ENCODE data around the gene SUFU. TPM values are rescaled to one million over a fixed set of nuclear protein-coding genes. Genes with fewer than 3 reads are reported as not detected.

Gene SUFU
- total and polyA plus RNA-seq, 2 experiments from 2014 or later = 2.8 to 5.6 TPM

DNA sequence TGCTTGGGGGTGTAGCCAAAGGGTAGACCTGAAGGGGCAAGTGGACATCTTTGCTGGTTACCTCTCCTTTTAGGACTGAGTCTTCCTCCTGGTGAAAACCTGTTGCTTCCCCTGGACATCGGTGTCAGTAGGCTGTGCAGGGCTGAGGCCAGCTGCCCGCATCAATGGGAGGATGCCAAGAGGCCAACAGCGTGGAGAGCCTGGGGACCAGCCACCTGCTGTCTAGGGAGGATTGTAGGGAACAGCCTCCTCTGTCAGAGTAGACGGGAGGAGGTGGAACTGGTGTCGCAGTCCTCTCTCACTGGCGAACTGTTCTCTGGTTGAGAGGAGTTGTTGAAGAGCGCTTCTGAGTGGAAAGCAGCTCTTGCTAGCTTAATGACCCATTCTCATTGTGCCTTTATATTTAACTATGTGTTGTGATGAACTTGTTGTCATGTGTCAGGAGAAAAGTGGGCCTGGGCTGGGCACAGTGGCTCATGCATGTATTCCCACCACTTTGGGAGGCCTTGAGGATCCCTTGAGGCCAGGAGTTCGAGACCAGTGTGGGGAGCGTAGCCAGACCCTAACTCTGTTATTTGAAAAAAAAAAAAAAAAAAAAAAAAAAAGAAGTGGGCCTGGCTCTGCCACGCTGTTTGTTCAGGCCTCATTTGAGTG, 1.8 kb downstream of the SUFU start:
- ATAC-seq = no peak
- Histone ChIP-seq H3K4me1 (ENCODE audit: insufficient read depth) (peaks cover 6% of the 10 kb centered on the region; the same call in 1 of the 2 replicates), H3K27me3 (ENCODE audit: insufficient read depth) (peaks cover 16% of the 10 kb centered on the region), H2AFZ (no peak overlapping the region), H3K4me2 (peak overlapping the region; percentile 88), H3F3A (replicated peaks; ENCODE audit: low read depth) (peaks cover 3% of the 10 kb centered on the region; the same call in 1 of the 2 replicates), H3K9me2 (ENCODE audit: insufficient read depth) (no peaks in the 10 kb centered on the region), H3K4me3 (peak overlapping the region; percentile 72; the same call in 1 of the 2 replicates), H3K27ac (ENCODE audit: low read depth) (no peak overlapping the region), H3K79me2 (replicated peaks; ENCODE audit: insufficient read depth) (peaks cover 11% of the 10 kb centered on the region), H3K36me3 (ENCODE audit: insufficient read depth) (no peaks in the 10 kb centered on the region), H4K20me1 (replicated peaks; ENCODE audit: insufficient read depth) (peaks cover 39% of the 10 kb centered on the region)
- peaks cover 7% of the 10 kb centered on the region for H3K27me3 Mint-ChIP-seq (ENCODE audit: insufficient read depth, low read depth, poor library complexity)
- H3K36me3 Mint-ChIP-seq (ENCODE audit: low read depth) = peaks cover 3% of the 10 kb centered on the region; the same call in 2 of the 3 replicates
- TF ChIP-seq, protein P1, sequence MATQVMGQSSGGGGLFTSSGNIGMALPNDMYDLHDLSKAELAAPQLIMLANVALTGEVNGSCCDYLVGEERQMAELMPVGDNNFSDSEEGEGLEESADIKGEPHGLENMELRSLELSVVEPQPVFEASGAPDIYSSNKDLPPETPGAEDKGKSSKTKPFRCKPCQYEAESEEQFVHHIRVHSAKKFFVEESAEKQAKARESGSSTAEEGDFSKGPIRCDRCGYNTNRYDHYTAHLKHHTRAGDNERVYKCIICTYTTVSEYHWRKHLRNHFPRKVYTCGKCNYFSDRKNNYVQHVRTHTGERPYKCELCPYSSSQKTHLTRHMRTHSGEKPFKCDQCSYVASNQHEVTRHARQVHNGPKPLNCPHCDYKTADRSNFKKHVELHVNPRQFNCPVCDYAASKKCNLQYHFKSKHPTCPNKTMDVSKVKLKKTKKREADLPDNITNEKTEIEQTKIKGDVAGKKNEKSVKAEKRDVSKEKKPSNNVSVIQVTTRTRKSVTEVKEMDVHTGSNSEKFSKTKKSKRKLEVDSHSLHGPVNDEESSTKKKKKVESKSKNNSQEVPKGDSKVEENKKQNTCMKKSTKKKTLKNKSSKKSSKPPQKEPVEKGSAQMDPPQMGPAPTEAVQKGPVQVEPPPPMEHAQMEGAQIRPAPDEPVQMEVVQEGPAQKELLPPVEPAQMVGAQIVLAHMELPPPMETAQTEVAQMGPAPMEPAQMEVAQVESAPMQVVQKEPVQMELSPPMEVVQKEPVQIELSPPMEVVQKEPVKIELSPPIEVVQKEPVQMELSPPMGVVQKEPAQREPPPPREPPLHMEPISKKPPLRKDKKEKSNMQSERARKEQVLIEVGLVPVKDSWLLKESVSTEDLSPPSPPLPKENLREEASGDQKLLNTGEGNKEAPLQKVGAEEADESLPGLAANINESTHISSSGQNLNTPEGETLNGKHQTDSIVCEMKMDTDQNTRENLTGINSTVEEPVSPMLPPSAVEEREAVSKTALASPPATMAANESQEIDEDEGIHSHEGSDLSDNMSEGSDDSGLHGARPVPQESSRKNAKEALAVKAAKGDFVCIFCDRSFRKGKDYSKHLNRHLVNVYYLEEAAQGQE (IDR thresholded peaks at IDR 0.05; ENCODE audit: unreplicated experiment) = no peak
- TF ChIP-seq STAT1 (IDR thresholded peaks at IDR 0.05; ENCODE audit: unreplicated experiment) = no peak
- TF ChIP-seq POLR2AphosphoS5 (IDR thresholded peaks at IDR 0.05; ENCODE audit: low read depth) = no peak
- TF ChIP-seq JUNB (IDR thresholded peaks at IDR 0.05; ENCODE audit: unreplicated experiment) = no peak
- TF ChIP-seq ZNF331 (CRISPR knock-in tag; IDR thresholded peaks at IDR 0.05; ENCODE audit: low read depth) = no peak
- no peak for TF ChIP-seq EZH2phosphoT487 (IDR thresholded peaks at IDR 0.05; ENCODE audit: unreplicated experiment)
- TF ChIP-seq, protein P2, sequence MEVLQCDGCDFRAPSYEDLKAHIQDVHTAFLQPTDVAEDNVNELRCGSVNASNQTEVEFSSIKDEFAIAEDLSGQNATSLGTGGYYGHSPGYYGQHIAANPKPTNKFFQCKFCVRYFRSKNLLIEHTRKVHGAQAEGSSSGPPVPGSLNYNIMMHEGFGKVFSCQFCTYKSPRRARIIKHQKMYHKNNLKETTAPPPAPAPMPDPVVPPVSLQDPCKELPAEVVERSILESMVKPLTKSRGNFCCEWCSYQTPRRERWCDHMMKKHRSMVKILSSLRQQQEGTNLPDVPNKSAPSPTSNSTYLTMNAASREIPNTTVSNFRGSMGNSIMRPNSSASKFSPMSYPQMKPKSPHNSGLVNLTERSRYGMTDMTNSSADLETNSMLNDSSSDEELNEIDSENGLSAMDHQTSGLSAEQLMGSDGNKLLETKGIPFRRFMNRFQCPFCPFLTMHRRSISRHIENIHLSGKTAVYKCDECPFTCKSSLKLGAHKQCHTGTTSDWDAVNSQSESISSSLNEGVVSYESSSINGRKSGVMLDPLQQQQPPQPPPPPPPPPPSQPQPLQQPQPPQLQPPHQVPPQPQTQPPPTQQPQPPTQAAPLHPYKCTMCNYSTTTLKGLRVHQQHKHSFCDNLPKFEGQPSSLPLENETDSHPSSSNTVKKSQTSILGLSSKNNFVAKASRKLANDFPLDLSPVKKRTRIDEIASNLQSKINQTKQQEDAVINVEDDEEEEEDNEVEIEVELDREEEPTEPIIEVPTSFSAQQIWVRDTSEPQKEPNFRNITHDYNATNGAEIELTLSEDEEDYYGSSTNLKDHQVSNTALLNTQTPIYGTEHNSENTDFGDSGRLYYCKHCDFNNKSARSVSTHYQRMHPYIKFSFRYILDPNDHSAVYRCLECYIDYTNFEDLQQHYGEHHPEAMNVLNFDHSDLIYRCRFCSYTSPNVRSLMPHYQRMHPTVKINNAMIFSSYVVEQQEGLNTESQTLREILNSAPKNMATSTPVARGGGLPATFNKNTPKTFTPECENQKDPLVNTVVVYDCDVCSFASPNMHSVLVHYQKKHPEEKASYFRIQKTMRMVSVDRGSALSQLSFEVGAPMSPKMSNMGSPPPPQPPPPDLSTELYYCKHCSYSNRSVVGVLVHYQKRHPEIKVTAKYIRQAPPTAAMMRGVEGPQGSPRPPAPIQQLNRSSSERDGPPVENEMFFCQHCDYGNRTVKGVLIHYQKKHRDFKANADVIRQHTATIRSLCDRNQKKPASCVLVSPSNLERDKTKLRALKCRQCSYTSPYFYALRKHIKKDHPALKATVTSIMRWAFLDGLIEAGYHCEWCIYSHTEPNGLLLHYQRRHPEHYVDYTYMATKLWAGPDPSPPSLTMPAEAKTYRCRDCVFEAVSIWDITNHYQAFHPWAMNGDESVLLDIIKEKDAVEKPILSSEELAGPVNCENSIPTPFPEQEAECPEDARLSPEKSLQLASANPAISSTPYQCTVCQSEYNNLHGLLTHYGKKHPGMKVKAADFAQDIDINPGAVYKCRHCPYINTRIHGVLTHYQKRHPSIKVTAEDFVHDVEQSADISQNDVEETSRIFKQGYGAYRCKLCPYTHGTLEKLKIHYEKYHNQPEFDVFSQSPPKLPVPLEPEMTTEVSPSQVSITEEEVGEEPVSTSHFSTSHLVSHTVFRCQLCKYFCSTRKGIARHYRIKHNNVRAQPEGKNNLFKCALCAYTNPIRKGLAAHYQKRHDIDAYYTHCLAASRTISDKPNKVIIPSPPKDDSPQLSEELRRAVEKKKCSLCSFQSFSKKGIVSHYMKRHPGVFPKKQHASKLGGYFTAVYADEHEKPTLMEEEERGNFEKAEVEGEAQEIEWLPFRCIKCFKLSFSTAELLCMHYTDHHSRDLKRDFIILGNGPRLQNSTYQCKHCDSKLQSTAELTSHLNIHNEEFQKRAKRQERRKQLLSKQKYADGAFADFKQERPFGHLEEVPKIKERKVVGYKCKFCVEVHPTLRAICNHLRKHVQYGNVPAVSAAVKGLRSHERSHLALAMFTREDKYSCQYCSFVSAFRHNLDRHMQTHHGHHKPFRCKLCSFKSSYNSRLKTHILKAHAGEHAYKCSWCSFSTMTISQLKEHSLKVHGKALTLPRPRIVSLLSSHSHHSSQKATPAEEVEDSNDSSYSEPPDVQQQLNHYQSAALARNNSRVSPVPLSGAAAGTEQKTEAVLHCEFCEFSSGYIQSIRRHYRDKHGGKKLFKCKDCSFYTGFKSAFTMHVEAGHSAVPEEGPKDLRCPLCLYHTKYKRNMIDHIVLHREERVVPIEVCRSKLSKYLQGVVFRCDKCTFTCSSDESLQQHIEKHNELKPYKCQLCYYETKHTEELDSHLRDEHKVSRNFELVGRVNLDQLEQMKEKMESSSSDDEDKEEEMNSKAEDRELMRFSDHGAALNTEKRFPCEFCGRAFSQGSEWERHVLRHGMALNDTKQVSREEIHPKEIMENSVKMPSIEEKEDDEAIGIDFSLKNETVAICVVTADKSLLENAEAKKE (CRISPR knock-in tag; IDR thresholded peaks at IDR 0.05) = no peak
- TF ChIP-seq, protein P3, sequence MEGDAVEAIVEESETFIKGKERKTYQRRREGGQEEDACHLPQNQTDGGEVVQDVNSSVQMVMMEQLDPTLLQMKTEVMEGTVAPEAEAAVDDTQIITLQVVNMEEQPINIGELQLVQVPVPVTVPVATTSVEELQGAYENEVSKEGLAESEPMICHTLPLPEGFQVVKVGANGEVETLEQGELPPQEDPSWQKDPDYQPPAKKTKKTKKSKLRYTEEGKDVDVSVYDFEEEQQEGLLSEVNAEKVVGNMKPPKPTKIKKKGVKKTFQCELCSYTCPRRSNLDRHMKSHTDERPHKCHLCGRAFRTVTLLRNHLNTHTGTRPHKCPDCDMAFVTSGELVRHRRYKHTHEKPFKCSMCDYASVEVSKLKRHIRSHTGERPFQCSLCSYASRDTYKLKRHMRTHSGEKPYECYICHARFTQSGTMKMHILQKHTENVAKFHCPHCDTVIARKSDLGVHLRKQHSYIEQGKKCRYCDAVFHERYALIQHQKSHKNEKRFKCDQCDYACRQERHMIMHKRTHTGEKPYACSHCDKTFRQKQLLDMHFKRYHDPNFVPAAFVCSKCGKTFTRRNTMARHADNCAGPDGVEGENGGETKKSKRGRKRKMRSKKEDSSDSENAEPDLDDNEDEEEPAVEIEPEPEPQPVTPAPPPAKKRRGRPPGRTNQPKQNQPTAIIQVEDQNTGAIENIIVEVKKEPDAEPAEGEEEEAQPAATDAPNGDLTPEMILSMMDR (conservative IDR thresholded peaks at IDR 0.05; ENCODE audit: low read depth in 2 of 2) = no peak
- no peak for TF ChIP-seq NANOG (IDR thresholded peaks at IDR 0.05; ENCODE audit: borderline replicate concordance)
- TF ChIP-seq ZNF114 (CRISPR knock-in tag; IDR thresholded peaks at IDR 0.05) = no peak
- no peak for TF ChIP-seq EZH2 (IDR thresholded peaks at IDR 0.05; ENCODE audit: low read depth, unreplicated experiment)
- TF ChIP-seq, protein P4, sequence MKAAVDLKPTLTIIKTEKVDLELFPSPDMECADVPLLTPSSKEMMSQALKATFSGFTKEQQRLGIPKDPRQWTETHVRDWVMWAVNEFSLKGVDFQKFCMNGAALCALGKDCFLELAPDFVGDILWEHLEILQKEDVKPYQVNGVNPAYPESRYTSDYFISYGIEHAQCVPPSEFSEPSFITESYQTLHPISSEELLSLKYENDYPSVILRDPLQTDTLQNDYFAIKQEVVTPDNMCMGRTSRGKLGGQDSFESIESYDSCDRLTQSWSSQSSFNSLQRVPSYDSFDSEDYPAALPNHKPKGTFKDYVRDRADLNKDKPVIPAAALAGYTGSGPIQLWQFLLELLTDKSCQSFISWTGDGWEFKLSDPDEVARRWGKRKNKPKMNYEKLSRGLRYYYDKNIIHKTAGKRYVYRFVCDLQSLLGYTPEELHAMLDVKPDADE (IDR thresholded peaks at IDR 0.05) = no peak
- TF ChIP-seq CREB1 (CRISPR knock-in tag; IDR thresholded peaks at IDR 0.05; ENCODE audit: low read depth) = no peak
- no peaks in the 10 kb centered on the region for H3K9me3 Mint-ChIP-seq
- peak overlapping the region; percentile 96; the same call in 2 of the 3 replicates for H3K4me3 Mint-ChIP-seq
- H3K4me1 Mint-ChIP-seq = peaks cover 8% of the 10 kb centered on the region; the same call in 2 of the 3 replicates
- no peak for DNase-seq (ENCODE audit: low spot score)
- H3K27ac Mint-ChIP-seq = no peak overlapping the region
